GM23338 (cell line): ENCODE results near the gene XPNPEP1.

ENCODE experiments used
- CREB1 ChIP-seq: fragments of 250-450 bp; sonication (Bioruptor Pico); IDR thresholded peaks from 2 replicates; pipeline ENCODE4 v1.5.0; 2020; ENCODE audit warnings: low read depth, mild to moderate bottlenecking, moderate library complexity
- CTCF ChIP-seq, 2 experiments: fragments of 200-600 bp in 1 of 2; sonication (generic) in 1 of 2; conservative IDR thresholded peaks; 2 replicates each; pipeline versions ENCODE4 v1.5.1 to v1.6.1; 2016 to 2017; ENCODE audit warnings: antibody characterized with exemption in 2 of 2, low read depth in 2 of 2, mild to moderate bottlenecking in 2 of 2, moderate library complexity in 1 of 2
- EZH2 ChIP-seq: fragments of 200-600 bp; sonication (generic); IDR thresholded peaks from one replicate; pipeline ENCODE4 v1.8.0; 2017; ENCODE audit warnings: antibody characterized with exemption, mild to moderate bottlenecking, low read depth; ENCODE audit not compliant: unreplicated experiment
- EZH2phosphoT487 ChIP-seq: fragments of 200-600 bp; sonication (generic); IDR thresholded peaks from one replicate; pipeline ENCODE4 v1.8.1; 2018; ENCODE audit warnings: antibody characterized with exemption; ENCODE audit not compliant: unreplicated experiment
- POLR2AphosphoS5 ChIP-seq: IDR thresholded peaks from 2 replicates; pipeline ENCODE4 v1.6.1; 2016; ENCODE audit warnings: antibody characterized with exemption, low read depth

- no peak for TF ChIP-seq CTCF (conservative IDR thresholded peaks at IDR 0.05; ENCODE audit: low read depth in 2 of 2)
- no peak for TF ChIP-seq POLR2AphosphoS5
- TF ChIP-seq EZH2: no peak
- TF ChIP-seq EZH2phosphoT487: no peak
- no peak for TF ChIP-seq CREB1
These were observed 41.6 kb downstream of the XPNPEP1 start for GRCh38 chr10:109881769-109882057.
